HepG2 (cell line): ENCODE measurements around the gene AMOTL2. TPM values are rescaled to one million over a fixed set of nuclear protein-coding genes. Genes with fewer than 3 reads are reported as not detected.
A peak's percentile ranks its signal among the peaks of the same experiment; 100 is the strongest.

Source experiments
- AGO1 ChIP-seq: fragments of 200-400 bp; formaldehyde crosslinking; IDR thresholded peaks from 2 replicates; pipeline ENCODE4 v1.6.1; 2017; ENCODE audit warnings: mild to moderate bottlenecking, low read depth, low read length, moderate library complexity; ENCODE audit not compliant: poor library complexity, severe bottlenecking
- ATAD3A ChIP-seq: sonication (generic); formaldehyde crosslinking; IDR thresholded peaks from 2 replicates; pipeline ENCODE4 v1.4.0; 2020; ENCODE audit warnings: missing genetic modification reagents
- BCL6 ChIP-seq: IDR thresholded peaks from 2 replicates; pipeline ENCODE4 v1.6.1; 2016; ENCODE audit warnings: missing genetic modification reagents, missing compliant biosample characterization
- DMAP1 ChIP-seq: IDR thresholded peaks from 2 replicates; pipeline ENCODE4 v1.6.1; 2016
- IKZF4 ChIP-seq: sonication (generic); formaldehyde crosslinking; IDR thresholded peaks from 2 replicates; pipeline ENCODE4 v1.5.1; 2020; ENCODE audit warnings: borderline replicate concordance, mild to moderate bottlenecking, low read depth, missing genetic modification reagents; ENCODE audit errors: not compliant biosample characterization
- PITX1 ChIP-seq: sonication (generic); formaldehyde crosslinking; IDR thresholded peaks from 2 replicates; pipeline ENCODE4 v1.5.1; 2020; ENCODE audit warnings: mild to moderate bottlenecking, missing genetic modification reagents
- PRDM4 ChIP-seq: sonication (generic); formaldehyde crosslinking; IDR thresholded peaks from 2 replicates; pipeline ENCODE4 v1.9.0; 2021; ENCODE audit warnings: missing genetic modification reagents, borderline replicate concordance
- RBAK ChIP-seq: sonication (generic); formaldehyde crosslinking; IDR thresholded peaks from 2 replicates; pipeline ENCODE4 v1.5.1; 2020; ENCODE audit warnings: mild to moderate bottlenecking, missing genetic modification reagents
- SRSF1 ChIP-seq: fragments of 200-400 bp; formaldehyde crosslinking; optimal IDR thresholded peaks from 2 replicates; pipeline ENCODE3; 2017; ENCODE audit warnings: mild to moderate bottlenecking, low read depth, low read length, moderate library complexity
- TMF1 ChIP-seq: sonication (generic); formaldehyde crosslinking; IDR thresholded peaks from 2 replicates; pipeline ENCODE4 v1.8.1; 2022; ENCODE audit warnings: low read depth, missing genetic modification reagents
- XBP1 ChIP-seq: sonication (generic); formaldehyde crosslinking; IDR thresholded peaks from 2 replicates; pipeline ENCODE4 v1.5.0; 2020; ENCODE audit warnings: missing genetic modification reagents
- ZNF256 ChIP-seq: sonication (generic); formaldehyde crosslinking; conservative IDR thresholded peaks from 2 replicates; pipeline ENCODE4 v1.4.0; 2020; ENCODE audit warnings: missing genetic modification reagents
- ZNF619 ChIP-seq: sonication (generic); formaldehyde crosslinking; IDR thresholded peaks from 2 replicates; pipeline ENCODE4 v1.4.0; 2020; ENCODE audit warnings: mild to moderate bottlenecking, missing genetic modification reagents
- ZNF629 ChIP-seq: sonication (generic); formaldehyde crosslinking; conservative IDR thresholded peaks from 2 replicates; pipeline ENCODE4 v1.5.0; 2020; ENCODE audit warnings: missing genetic modification reagents
- ZNF737 ChIP-seq: sonication (generic); formaldehyde crosslinking; IDR thresholded peaks from 2 replicates; pipeline ENCODE4 v1.5.0; 2020; ENCODE audit warnings: missing genetic modification reagents, mild to moderate bottlenecking, borderline replicate concordance
- polyA plus RNA-seq, 8 experiments: library from polyadenylated mRNA; depleted of rRNA in 3 of 8; stranded (reverse) in 7 of 8; unstranded in 1 of 8; fragments of >200 nt; fragmentation: Illumina TruSeq in 4 of 8; extraction: Trizol in 4 of 8; gene quantifications; 2 replicates each; pipeline versions ENCODE4 v1.2.1 to v1.2.3, GENCODE V29; 2011 to 2016; ENCODE audit warnings: low read depth in 4 of 8, missing spikeins in 1 of 8, mixed read lengths in 1 of 8; ENCODE audit not compliant: insufficient read depth in 1 of 8
- total RNA-seq, 5 experiments: library from RNA; depleted of rRNA; stranded (reverse); fragments of >200 nt; fragmentation: Illumina TruSeq; extraction: Trizol; gene quantifications; 2 replicates each; pipeline ENCODE4 v1.2.3, GENCODE V29; 2016; ENCODE audit warnings: low read depth in 1 of 5
- TF ChIP-seq, protein P1 (sequence below): sonication (generic); formaldehyde crosslinking; IDR thresholded peaks from 2 replicates; pipeline ENCODE4 v1.4.0; 2020; ENCODE audit warnings: missing genetic modification reagents, borderline replicate concordance
- TF ChIP-seq, protein P2 (sequence below): sonication (generic); formaldehyde crosslinking; IDR thresholded peaks from 2 replicates; pipeline ENCODE4 v1.5.1; 2020; ENCODE audit warnings: mild to moderate bottlenecking, missing genetic modification reagents, borderline replicate concordance
- TF ChIP-seq, protein P3 (sequence below): sonication (generic); formaldehyde crosslinking; IDR thresholded peaks from 2 replicates; pipeline ENCODE4 v1.8.0; 2022; ENCODE audit warnings: missing genetic modification reagents, mild to moderate bottlenecking, inconsistent platforms, borderline replicate concordance

The AMOTL2 gene
- total and polyA plus RNA-seq, 2 of the 13 experiments (the other 11 are each of a cell fraction or from before 2014, with no cell fraction given) = 17.3 to 18.5 TPM

GRCh38 chr3:134374105-134374790, at the start of gene AMOTL2 (continued):
- TF ChIP-seq PRDM4 (CRISPR knock-in tag) (peak; percentile 100), AGO1 (peak; percentile 64), DMAP1 (peak; percentile 51; the same call in 1 of the 2 replicates), XBP1 (CRISPR knock-in tag) (no peak), BCL6 (peak; percentile 86), SRSF1 (no peak), TMF1 (CRISPR knock-in tag) (0 out of 2 replicates have a peak, but pooled peaks have one; percentile 35), PITX1 (peak; percentile 73), ZNF629 (CRISPR knock-in tag) (0 out of 2 replicates have a peak, but pooled peaks have one; percentile 24), ZNF737 (no peak), ZNF256 (peak; percentile 86; the same call in 1 of the 2 replicates), IKZF4 (CRISPR knock-in tag) (no peak), ATAD3A (CRISPR knock-in tag) (no peak), RBAK (CRISPR knock-in tag) (no peak), ZNF619 (CRISPR knock-in tag) (no peak)
- TF ChIP-seq, protein P1, sequence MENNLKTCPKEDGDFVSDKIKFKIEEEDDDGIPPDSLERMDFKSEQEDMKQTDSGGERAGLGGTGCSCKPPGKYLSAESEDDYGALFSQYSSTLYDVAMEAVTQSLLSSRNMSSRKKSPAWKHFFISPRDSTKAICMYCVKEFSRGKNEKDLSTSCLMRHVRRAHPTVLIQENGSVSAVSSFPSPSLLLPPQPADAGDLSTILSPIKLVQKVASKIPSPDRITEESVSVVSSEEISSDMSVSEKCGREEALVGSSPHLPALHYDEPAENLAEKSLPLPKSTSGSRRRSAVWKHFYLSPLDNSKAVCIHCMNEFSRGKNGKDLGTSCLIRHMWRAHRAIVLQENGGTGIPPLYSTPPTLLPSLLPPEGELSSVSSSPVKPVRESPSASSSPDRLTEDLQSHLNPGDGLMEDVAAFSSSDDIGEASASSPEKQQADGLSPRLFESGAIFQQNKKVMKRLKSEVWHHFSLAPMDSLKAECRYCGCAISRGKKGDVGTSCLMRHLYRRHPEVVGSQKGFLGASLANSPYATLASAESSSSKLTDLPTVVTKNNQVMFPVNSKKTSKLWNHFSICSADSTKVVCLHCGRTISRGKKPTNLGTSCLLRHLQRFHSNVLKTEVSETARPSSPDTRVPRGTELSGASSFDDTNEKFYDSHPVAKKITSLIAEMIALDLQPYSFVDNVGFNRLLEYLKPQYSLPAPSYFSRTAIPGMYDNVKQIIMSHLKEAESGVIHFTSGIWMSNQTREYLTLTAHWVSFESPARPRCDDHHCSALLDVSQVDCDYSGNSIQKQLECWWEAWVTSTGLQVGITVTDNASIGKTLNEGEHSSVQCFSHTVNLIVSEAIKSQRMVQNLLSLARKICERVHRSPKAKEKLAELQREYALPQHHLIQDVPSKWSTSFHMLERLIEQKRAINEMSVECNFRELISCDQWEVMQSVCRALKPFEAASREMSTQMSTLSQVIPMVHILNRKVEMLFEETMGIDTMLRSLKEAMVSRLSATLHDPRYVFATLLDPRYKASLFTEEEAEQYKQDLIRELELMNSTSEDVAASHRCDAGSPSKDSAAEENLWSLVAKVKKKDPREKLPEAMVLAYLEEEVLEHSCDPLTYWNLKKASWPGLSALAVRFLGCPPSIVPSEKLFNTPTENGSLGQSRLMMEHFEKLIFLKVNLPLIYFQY (CRISPR knock-in tag) = peak; percentile 45; the same call in 1 of the 2 replicates
- TF ChIP-seq, protein P2, sequence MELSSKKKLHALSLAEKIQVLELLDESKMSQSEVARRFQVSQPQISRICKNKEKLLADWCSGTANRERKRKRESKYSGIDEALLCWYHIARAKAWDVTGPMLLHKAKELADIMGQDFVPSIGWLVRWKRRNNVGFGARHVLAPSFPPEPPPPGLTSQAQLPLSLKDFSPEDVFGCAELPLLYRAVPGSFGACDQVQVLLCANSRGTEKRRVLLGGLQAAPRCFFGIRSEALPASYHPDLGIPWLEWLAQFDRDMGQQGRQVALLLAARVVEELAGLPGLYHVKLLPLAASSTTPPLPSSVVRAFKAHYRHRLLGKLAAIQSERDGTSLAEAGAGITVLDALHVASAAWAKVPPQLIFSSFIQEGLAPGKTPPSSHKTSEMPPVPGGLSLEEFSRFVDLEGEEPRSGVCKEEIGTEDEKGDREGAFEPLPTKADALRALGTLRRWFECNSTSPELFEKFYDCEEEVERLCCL (CRISPR knock-in tag) = no peak
- TF ChIP-seq, protein P3, sequence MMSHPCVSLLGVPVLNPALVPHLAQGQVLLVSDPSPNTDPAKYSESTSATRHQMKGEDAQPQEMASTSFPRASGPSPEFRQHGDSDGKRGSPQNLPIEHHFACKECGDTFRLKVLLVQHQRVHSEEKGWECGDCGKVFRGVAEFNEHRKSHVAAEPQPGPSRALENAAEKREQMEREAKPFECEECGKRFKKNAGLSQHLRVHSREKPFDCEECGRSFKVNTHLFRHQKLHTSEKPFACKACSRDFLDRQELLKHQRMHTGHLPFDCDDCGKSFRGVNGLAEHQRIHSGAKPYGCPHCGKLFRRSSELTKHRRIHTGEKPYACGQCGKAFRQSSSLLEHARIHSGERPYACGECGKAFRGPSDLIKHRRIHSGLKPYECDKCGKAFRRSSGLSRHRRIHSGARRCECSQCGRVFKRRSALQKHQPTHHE (CRISPR knock-in tag) = peak; percentile 84; the same call in 1 of the 2 replicates
